ENCODE measurements around the gene FAM222A.

GRCh38 chr12:109739747-109740693, 26.4 kb downstream of the FAM222A start:
- no peak for TF ChIP-seq CTCF (IDR thresholded peaks at IDR 0.05)
- no peak for TF ChIP-seq POLR2AphosphoS5 (IDR thresholded peaks at IDR 0.05; ENCODE audit: low read depth, low read length)
